Esophagus squamous epithelium (tissue), 5 donors: Measurements from ENCODE around the gene CBFA2T3. TPM values are rescaled to one million over a fixed set of nuclear protein-coding genes. Genes with fewer than 3 reads are reported as not detected.

Experiments used
- DNase-seq: peaks from one replicate; lab custom pipeline; 2025; lab: John Stamatoyannopoulos, UW
- H3K27ac ChIP-seq, 4 donors: fragments of 200-600 bp; sonication (generic); one replicate each; pipeline ENCODE4 v1.5.1; 2016 to 2019; ENCODE audit warnings: mild to moderate bottlenecking in 1 of 4
- H3K27me3 ChIP-seq, 4 donors: fragments of 200-600 bp; sonication (generic); 1 replicate in 3 of 4; 2 replicates in 1 of 4; pipeline versions ENCODE4 v1.5.1 to v1.6.0; 2017 to 2021; ENCODE audit warnings: antibody characterized with exemption in 1 of 4
- H3K36me3 ChIP-seq, 3 donors: fragments of 200-600 bp; sonication (generic); one replicate each; pipeline ENCODE4 v1.5.1; 2016 to 2019
- H3K4me1 ChIP-seq, 3 donors: fragments of 200-600 bp; sonication (generic); one replicate each; pipeline ENCODE4 v1.5.1; 2017 to 2019
- H3K4me3 ChIP-seq, 4 donors: fragments of 200-600 bp; sonication (generic); 1 replicate in 3 of 4; 2 replicates in 1 of 4; pipeline ENCODE4 v1.5.1; 2016 to 2019; ENCODE audit warnings: mild to moderate bottlenecking in 2 of 4, moderate library complexity in 1 of 4
- H3K9me3 ChIP-seq, 3 donors: fragments of 200-600 bp; sonication (generic); one replicate each; pipeline ENCODE4 v1.5.1; 2016 to 2019
- CTCF ChIP-seq, 6 experiments: fragments of 450-650 bp in 4 of 6; fragments of 200-600 bp in 2 of 6; sonication (generic) in 2 of 6; IDR thresholded peaks; one replicate each; pipeline ENCODE4 v1.5.1; 2016 to 2019; ENCODE audit warnings: antibody characterized with exemption in 6 of 6, mild to moderate bottlenecking in 4 of 6, moderate library complexity in 4 of 6
- POLR2A ChIP-seq, 4 donors: fragments of 450-650 bp; IDR thresholded peaks; one replicate each; pipeline ENCODE4 v1.6.1; 2017; ENCODE audit warnings: antibody characterized with exemption in 4 of 4, mild to moderate bottlenecking in 4 of 4, moderate library complexity in 3 of 4
- WGBS, 2 donors: methylation state at CpG; one replicate each; pipeline ENCODE4 v1.1.5; 2018; 5-methylcytosine and 5-hydroxymethylcytosine counted together
- intact Hi-C: fragments of 100-400 bp; cut with DNase I; formaldehyde crosslinking; loops from one replicate; pipeline ENCODE4 v1.15.0; 2022
- total RNA-seq, 4 donors: library from RNA; depleted of rRNA; stranded (reverse); fragments of >200 nt; gene quantifications; one replicate each; pipeline ENCODE4 v1.1.0, GENCODE V29; 2016
- donor health status: DM: yes; HTN: yes; CAD: no.

CBFA2T3 gene
- total RNA-seq, 4 donors from 2014 or later = 0.18 to 2.7 (median 1.4) TPM

GRCh38 chr16:88974080-88974915 is 2.7 kb downstream of the CBFA2T3 start:
- Histone ChIP-seq H3K4me3 (no peak overlapping the region), H3K9me3 (no peaks in the 10 kb centered on the region), H3K4me1 (peaks cover 0 to 24% (median 10%) of the 10 kb centered on the region in 3 donors), H3K36me3 (no peaks in the 10 kb centered on the region), H3K27ac (no peak overlapping the region), H3K27me3 (peaks cover 0 to 99% (median 0%) of the 10 kb centered on the region in 4 donors)
- intact Hi-C loops = no loop called here
- no peak for TF ChIP-seq CTCF (IDR thresholded peaks at IDR 0.05)
- no peak for TF ChIP-seq POLR2A (IDR thresholded peaks at IDR 0.05)
- DNase-seq = no peak
- 65% methylated on average over 9 to 12 of the region's 27 CpGs for WGBS, 2 donors

- Histone ChIP-seq H3K36me3 (no peaks in the 10 kb centered on the region), H3K9me3 (no peaks in the 10 kb centered on the region), H3K4me3 (no peak overlapping the region), H3K27me3 (peaks cover 0 to 99% (median 0%) of the 10 kb centered on the region in 4 donors), H3K4me1 (peaks cover 0 to 24% (median 10%) of the 10 kb centered on the region in 3 donors), H3K27ac (no peak overlapping the region)
- intact Hi-C loops = no loop called here
- 66 to 75% methylated on average over 15 to 19 of the region's 19 CpGs for WGBS, 2 donors
- DNase-seq = no peak
- TF ChIP-seq CTCF (IDR thresholded peaks at IDR 0.05) = no peak
- TF ChIP-seq POLR2A (IDR thresholded peaks at IDR 0.05) = no peak
Measured at GRCh38 chr16:88973415-88974050, 3.5 kb downstream of the CBFA2T3 start.

GRCh38 chr16:88973007-88973410 is 4.0 kb downstream of the CBFA2T3 start:
- peaks cover 0 to 99% (median 0%) of the 10 kb centered on the region in 4 donors for H3K27me3 ChIP-seq
- peaks cover 4 to 25% (median 10%) of the 10 kb centered on the region in 3 donors for H3K4me1 ChIP-seq
- intact Hi-C loops = no loop called here
- H3K4me3 ChIP-seq = no peak overlapping the region
- WGBS, 2 donors = 31% methylated on average over 6 of the region's 15 CpGs; no CpG with 5 or more reads in 1 of the 2 donors
- DNase-seq = no peak
- no peak overlapping the region for H3K27ac ChIP-seq
- no peaks in the 10 kb centered on the region for H3K36me3 ChIP-seq
- H3K9me3 ChIP-seq = no peaks in the 10 kb centered on the region
- TF ChIP-seq CTCF (IDR thresholded peaks at IDR 0.05) (no peak), POLR2A (IDR thresholded peaks at IDR 0.05) (no peak)

GRCh38 chr16:88972349-88972748 is 4.7 kb downstream of the CBFA2T3 start:
- peaks cover 8 to 25% (median 9%) of the 10 kb centered on the region in 3 donors for H3K4me1 ChIP-seq
- no peak overlapping the region for H3K27ac ChIP-seq
- no peak overlapping the region for H3K4me3 ChIP-seq
- no peak for DNase-seq
- WGBS, 2 donors = 45 to 46% methylated on average over 2 to 3 of the region's 6 CpGs
- intact Hi-C loops = no loop called here
- no peaks in the 10 kb centered on the region for H3K36me3 ChIP-seq
- H3K9me3 ChIP-seq = no peaks in the 10 kb centered on the region
- H3K27me3 ChIP-seq = peaks cover 0 to 99% (median 0%) of the 10 kb centered on the region in 4 donors
- TF ChIP-seq CTCF (IDR thresholded peaks at IDR 0.05) (no peak), POLR2A (IDR thresholded peaks at IDR 0.05) (no peak)
